ENCODE data around the gene ATP5F1B. TPM values are rescaled to one million over a fixed set of nuclear protein-coding genes. Genes with fewer than 3 reads are reported as not detected.

Gene ATP5F1B
- total and polyA plus RNA-seq, 9 of the 15 experiments (the other 6 are each of a cell fraction or from before 2014, with no cell fraction given): 908 to 3,125 (median 1,482) TPM

- TF ChIP-seq ZNF639 (CRISPR knock-in tag; conservative IDR thresholded peaks at IDR 0.05 in 1 of 2, IDR thresholded peaks at IDR 0.05 in 1 of 2): no peak
- no peak for TF ChIP-seq PBX2 (CRISPR knock-in tag; IDR thresholded peaks at IDR 0.05; ENCODE audit: low read depth)
- TF ChIP-seq PBX2 (tag; conservative IDR thresholded peaks at IDR 0.05; ENCODE audit: low read depth): no peak
- TF ChIP-seq ZNF124 (CRISPR knock-in tag; IDR thresholded peaks at IDR 0.05): no peak
- TF ChIP-seq TGIF2 (CRISPR knock-in tag; IDR thresholded peaks at IDR 0.05): no peak
- TF ChIP-seq BRD4 (IDR thresholded peaks at IDR 0.05): no peak
- TF ChIP-seq NR2F6 (CRISPR knock-in tag; IDR thresholded peaks at IDR 0.05): no peak
- TF ChIP-seq MCM2 (IDR thresholded peaks at IDR 0.05; ENCODE audit: low read depth): no peak
- no peak for TF ChIP-seq JUN (IDR thresholded peaks at IDR 0.05; ENCODE audit: borderline replicate concordance, low read depth, low read length)
- TF ChIP-seq JUN (CRISPR knock-in tag; IDR thresholded peaks at IDR 0.05; ENCODE audit: borderline replicate concordance): no peak
- TF ChIP-seq CTCF (IDR thresholded peaks at IDR 0.05 in 2 of 3, conservative IDR thresholded peaks at IDR 0.05 in 1 of 3; ENCODE audit: insufficient read depth in 2 of 3, low read depth in 1 of 3, low read length in 3 of 3): no peak
- TF ChIP-seq RBM17 (IDR thresholded peaks at IDR 0.05; ENCODE audit: borderline replicate concordance, low read depth, low read length): no peak
- no peak for TF ChIP-seq CHCHD3 (CRISPR knock-in tag; IDR thresholded peaks at IDR 0.05)
- TF ChIP-seq EP300 (IDR thresholded peaks at IDR 0.05; ENCODE audit: low read length): no peak
- TF ChIP-seq FOXO4 (CRISPR knock-in tag; IDR thresholded peaks at IDR 0.05): no peak
- TF ChIP-seq ZKSCAN8 (CRISPR knock-in tag; IDR thresholded peaks at IDR 0.05): no peak
- no peak for TF ChIP-seq MAX (CRISPR knock-in tag; IDR thresholded peaks at IDR 0.05)
- TF ChIP-seq ZNF41 (CRISPR knock-in tag; conservative IDR thresholded peaks at IDR 0.05): no peak
- 0 out of 2 replicates have a peak, but pooled peaks have one; percentile 2 for TF ChIP-seq SMARCA5 (IDR thresholded peaks at IDR 0.05)
- TF ChIP-seq SPI1 (IDR thresholded peaks at IDR 0.05; ENCODE audit: borderline replicate concordance, low read depth, low read length): no peak
- TF ChIP-seq BRF2 (IDR thresholded peaks at IDR 0.05; ENCODE audit: borderline replicate concordance, insufficient read depth, insufficient read length): no peak
These were observed 43.0 kb upstream of the ATP5F1B start (continued) for GRCh38 chr12:56688846-56689109.
